HTERT RPE-1 (cell line): ENCODE measurements around the gene SLC17A7.
"Not testable (repeated sequence)": the region's sequence is repeated elsewhere in the genome, so short reads cannot be mapped to it uniquely, and the experiment has no call there.

Experiments used
- in situ Hi-C: fragments of 300-500 bp; cut with MboI; formaldehyde crosslinking; loops from 4 replicates; pipeline ENCODE4 v1.14.3; 2020; ENCODE audit warnings: low sequenced_read_pairs

SLC17A7 gene

DNA sequence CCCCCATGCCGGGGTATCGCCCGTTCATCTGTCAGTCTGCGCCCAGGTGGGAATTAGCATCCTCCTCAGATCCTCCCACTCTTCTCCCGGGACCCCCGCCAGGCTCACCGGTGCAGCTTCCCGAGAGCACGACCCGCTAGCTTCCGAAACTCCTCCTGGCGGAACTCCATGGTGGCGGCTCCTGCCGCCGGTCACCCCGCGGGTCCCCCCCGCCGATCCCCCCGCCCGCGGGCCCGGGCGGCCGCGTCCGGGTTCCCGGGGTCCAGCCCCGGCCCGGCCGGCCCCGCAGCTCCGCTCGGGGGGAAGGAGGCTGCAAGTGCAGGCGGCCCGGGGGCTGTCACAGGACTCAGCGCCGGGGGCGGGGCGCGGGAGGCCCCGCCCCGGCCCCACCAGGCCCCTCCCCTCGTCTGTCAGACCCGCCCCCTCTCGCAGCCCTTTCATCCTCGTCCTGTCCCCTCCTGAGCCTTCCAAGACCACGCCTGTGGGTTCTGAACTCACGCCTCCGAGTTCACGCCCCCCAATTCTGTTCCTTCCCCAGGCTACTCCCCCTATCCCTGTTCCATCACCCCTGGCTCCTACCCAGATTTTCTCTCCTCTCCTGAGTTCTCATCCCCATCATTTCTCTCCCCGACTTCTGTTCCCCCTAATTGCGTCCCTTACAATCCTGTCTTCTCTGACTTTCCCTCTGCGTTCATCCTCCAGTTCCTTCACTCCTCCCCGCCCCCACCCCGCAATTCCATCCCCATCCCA lies at the start of gene SLC17A7:
Gene SLC17A7 (minus strand): TSS at position 318 of the 750 bp plus-strand sequence. CDS start 148 bp downstream, at position 170.
- in situ Hi-C loops: no loop called here

DNA sequence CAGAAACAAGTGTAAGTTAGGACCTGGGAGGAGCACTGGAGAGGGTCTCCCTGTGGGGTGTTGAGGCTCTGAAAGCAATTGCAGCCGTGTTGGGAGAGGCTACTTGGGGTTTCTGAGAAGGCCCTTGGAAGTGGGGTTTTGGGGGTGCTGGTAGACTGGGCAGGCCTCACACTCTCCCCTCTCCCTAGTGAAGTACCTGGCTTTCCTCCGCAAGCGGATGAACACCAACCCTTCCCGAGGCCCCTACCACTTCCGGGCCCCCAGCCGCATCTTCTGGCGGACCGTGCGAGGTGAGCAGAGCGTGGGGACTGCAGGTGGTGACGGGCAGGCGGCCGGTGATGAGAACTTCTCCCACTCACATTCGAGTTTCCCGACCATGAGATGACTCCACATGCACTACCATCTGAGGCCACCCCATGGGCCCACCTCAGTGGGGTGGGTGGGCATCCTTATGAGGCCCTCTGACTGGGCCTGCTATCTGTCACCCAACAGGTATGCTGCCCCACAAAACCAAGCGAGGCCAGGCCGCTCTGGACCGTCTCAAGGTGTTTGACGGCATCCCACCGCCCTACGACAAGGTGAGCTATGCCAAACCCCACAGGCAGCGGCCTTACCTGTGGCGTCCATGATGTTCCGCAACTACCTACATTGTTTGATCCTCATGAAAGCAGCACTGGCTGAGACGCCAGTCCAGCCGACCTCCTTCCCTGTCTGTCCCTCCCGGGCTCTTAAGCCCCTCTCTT lies 49.1 kb upstream of the SLC17A7 start:
- in situ Hi-C loops: no loop called here

DNA sequence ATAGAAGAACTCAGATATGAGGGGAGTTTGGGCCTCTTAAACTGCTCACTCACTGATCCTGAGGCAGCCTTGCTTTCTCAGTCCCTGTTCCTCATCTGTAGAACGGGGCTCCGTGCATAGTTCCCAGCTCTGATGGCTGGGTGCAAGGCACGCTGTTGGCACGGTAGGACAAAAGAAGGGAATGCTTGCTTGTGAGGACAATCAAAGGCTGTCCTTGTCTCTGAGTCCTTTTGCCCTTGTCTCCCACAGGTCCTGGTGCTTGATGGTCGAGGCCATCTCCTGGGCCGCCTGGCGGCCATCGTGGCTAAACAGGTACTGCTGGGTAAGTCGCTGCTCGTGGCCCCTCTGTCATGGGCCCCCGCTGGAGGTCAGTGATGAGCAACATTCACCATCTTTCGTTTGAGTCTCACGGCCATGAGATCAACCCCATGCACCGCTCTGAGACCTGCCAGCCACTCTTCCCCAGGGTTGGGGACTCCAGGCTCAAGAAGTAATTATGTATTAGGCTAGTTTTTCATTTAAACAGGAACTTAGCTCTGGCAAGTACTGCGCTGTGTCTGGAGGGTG lies 48.4 kb upstream of the SLC17A7 start:
- in situ Hi-C loops: no loop called here

DNA sequence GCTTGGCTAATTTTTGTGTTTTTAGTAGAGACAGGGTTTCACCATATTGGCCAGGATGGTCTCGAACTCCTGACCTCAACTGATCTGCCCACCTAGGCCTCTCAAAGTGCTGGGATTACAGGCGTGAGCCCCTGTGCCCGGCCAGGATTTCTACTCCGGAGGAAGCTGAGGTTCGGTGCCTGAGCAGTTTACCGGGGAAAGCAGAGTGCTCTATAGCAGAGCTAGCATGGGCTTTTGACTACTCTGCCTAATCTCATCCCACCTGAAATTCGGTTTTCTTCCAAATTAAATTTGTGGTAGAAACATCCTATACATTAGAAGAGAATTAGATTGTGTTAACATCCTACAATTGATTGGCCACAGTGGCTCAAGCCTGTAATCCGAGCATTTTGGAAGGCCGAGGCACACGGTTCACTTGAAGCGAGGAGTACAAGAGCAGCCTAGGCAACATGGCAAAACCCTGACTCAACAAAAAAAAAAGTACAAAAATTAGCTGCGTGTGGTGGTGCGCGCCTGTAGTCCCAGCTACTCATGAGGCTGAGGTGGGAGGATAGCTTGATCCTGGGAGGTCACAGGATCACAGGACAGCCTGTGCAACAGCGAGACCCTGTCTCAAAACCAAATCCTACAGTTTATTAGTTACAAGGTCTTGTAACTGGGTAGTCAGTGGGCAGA lies 47.7 kb upstream of the SLC17A7 start:
- in situ Hi-C loops: no loop called here

DNA sequence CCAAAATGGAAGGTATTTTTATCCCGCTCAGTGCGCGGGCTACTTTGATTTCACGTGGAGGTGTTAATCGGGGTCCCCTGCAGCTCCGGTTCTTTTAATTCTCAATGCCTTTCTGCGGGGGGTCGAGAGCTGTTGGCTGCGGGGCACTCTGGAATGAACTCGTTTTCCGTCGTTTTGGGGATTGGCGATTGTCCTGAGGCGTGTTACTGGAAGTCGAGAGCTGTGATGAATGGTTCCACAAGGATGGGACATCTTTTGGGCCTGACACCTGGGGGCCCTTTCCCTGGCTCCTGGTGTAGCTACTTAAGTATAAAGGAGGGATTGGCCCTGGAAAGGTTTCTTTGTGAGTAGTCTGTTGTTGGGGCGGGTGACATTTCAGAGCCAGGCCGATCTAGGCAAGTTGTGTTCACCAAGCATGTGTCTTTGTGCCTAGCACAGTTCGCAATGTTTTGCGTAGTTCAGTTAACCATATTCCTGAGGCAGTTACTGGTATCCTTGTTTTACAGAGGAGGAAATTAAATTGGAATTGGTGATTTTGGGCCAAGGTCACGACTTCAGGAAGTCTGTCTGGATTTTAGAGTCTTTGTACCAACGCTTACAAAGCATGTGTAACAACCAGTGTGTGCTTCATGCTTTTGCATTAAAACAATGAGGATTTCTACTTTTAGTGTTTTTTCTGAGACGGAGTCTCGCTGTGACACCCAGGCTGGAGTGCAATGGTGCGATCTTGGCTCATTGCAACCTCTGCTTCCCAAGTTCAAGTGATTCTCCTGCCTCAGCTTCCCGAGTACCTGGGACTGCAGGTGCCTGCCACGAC lies 46.9 kb upstream of the SLC17A7 start:
- in situ Hi-C loops: no loop called here

DNA sequence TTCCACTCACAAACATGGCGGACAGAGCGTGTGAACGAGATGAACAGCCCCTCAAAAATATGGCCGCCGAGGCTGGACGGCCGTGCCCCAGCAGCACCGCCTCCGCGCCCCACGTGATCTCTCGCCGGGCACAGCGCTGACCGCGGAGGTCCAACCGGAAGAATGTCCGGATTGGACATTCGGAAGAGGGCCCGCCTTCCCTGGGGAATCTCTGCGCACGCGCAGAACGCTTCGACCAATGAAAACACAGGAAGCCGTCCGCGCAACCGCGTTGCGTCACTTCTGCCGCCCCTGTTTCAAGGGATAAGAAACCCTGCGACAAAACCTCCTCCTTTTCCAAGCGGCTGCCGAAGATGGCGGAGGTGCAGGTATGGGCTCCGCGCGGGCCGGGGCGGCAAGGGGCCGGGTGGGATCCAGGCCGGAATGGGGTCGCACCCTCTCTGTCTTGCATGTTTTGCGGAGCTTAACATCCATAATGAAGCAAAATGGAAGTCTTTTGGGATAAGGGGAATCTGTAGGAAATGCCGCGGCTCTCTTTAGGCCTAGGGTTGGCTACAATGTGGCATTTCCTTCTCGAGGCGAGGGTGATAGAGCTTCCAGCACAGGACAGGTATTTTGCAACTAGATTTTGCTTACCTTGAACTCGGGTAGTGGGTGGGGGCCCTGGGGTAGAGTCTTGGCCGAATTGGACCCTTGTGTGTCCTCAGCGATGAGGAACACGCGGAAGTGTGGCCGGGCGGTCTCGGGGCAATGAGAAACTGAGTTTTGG lies 46.1 kb upstream of the SLC17A7 start, which contains the start of gene RPL13A:
Gene RPL13A (plus strand): TSS at position 332 of the 769 bp plus-strand sequence. CDS start 22 bp downstream, at position 354.
- in situ Hi-C loops: no loop called here

DNA sequence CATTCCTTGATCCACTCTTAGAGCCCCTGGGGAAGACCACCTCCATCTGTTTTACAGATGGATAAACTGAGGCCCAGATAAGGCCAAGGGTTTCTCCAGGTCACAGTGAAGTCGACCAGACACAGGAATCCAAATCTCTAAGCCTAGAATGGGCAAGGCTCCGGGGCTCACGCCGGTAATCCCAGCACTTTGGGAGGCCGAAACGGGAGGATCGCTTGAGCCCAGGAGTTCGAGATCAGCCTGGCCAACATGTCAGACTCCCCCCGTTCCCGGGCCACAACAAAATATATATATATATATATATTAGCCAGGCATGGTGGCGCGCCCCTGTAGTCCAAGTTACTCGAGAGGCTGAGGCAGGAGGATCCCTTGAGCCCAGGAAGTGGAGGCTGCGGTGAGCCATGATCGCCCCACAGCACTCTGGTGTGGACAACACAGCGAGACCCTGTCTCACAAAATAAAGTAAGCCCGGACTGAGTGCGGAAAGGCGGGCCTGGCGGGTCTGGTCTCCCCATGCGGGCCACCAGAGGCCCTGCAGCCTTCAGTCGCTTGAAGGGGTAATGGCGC lies 45.5 kb upstream of the SLC17A7 start:
- in situ Hi-C loops: no loop called here

DNA sequence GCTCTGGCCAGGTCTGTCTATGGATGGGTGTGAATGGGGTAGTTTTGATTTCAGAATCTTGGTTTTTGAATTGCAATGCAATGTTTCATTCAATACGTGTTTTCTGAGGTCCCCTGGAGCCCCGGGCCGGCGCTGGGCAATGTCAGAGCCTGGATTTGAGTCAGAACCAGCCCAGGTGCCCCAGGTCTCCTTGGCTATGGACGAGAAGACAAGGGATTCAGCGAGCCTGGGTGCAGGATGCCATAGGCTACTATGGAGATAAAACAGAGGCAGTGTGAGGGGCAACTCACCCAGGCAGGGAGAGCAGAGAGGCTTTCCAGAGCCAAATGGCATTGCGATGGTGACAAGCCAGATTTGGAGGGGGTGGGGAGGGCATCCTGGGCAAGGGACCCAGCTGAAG lies 44.9 kb upstream of the SLC17A7 start:
- in situ Hi-C loops: no loop called here

DNA sequence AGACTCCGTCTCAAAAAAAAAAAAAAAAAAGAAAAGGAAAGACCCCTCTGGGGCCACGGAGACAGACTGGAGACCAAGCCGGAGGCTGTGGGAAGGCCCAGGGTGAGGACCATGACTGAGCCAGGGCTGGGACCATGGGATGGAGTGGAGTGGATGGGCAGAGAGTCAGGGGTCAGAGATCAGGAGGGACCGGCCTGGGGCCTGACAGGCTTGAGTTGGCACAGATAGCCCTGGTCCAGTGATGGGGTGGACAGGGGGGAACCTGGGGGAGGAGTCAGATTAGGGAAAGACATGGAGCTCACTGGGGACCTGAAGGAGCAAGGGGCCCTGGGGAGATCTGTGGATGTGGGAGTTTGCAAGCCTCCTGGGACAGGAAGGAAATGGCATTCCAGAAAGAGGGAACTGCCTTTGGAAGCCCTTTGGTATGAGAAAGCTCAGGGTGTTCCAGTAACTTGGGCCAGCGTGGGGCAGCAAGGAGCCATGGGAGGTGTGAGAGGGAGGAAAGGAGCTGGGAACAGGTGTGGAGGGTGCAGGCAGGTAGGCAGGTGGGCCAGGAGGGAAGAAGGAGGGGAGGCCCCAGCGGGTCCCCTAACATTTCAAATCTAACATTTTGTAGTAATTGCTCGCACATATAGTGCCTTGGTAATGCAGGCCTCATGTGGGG lies 39.8 kb upstream of the SLC17A7 start:
- in situ Hi-C loops: no loop called here

DNA sequence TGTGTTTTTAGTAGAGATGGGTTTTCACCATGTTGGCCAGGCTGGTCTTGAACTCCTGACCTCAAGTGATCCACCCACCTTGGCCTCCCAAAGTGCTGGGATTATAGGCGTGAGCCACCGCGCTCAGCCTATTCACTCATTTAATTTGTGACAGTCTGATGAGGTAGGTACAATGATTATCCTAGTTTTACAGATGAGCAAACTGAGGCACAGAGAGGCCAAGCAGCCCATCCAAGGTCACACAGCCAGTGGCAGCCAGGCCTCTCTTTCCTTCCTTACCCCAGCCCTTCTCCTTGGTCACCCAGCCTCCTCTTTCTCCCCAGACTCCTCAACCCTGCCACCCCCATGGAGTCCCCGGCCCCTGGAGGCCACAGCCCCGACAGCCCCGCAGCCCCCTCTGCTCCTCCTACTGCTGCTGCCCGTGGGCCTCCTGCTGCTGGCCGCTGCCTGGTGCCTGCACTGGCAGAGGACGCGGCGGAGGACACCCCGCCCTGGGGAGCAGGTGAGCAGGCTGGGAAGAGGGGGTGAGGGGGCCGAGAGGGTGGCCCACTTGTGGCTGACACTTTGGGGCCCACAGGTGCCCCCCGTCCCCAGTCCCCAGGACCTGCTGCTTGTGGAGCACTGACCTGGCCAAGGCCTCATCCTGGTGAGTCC lies 38.8 kb upstream of the SLC17A7 start:
- in situ Hi-C loops: no loop called here

DNA sequence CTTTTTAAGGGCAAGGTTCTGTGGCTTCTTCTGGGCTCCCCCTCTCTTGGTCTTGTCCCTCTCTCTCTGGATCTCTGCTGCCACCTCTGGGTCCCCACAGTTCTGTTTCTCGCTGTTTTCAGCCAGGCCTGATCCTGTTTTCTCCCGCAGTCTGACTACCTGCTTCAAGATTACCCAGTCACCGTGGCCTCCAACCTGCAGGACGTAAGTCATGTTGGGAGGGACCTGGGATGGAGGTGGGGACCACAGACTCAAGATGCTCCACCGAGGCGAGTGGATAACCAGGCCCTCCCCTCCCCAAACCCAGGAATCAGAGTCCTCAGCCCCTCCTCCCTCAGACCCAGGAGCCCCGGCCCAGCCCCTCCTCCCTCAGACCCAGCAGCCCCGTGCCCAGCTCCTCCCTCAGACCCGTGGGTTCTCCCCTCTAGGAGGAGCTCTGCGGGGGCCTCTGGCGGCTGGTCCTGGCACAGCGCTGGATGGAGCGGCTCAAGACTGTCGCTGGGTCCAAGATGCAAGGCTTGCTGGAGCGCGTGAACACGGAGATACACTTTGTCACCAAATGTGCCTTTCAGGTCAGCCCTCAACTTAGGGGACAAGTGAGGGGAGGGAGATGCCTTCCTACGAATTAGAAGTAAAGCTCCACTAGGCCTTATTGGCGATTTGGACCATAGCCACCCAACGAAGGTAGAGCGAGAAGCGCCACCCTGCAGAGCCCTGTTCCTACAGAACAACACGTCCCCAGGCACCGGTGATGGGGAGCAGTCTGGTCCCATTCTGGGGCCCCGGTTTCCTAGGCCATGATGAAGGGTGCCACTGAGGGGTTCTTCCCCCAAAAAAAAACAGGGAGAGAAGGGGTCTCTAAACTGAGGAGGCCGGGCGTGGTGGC lies 34.9 kb upstream of the SLC17A7 start:
- in situ Hi-C loops: no loop called here

DNA sequence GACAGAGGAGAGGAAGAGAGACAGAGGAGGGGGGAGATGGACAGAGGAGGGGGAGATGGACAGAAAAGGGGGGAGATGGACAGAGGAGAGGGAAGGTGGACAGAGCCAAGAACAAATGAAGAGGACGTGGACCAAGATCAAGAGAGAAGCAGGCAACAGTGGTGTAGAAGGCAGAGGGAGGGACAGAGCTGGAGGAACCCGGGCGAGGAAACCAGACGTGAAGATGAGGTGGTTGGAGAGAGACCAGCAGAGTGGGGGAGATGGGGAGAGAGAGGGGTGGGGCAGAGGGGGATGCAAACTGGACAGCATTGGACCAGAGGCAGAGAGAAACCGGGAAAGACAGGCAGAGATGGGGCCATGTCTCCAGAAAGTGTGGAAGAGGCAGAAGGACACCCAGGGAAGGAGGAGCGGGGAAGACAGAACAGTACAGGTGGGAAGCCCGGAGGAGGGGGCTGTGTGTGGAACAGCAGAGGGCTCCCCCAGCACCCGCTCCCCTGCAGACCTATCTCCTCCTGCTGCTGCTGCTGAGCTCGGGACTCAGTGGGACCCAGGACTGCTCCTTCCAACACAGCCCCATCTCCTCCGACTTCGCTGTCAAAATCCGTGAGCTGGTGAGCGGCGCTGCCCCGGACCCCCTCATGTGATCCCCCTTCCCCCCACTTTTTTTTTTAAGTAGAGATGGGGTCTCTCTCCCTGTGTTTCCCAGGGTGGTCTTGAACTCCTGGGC lies 34.0 kb upstream of the SLC17A7 start:
- in situ Hi-C loops: no loop called here

DNA sequence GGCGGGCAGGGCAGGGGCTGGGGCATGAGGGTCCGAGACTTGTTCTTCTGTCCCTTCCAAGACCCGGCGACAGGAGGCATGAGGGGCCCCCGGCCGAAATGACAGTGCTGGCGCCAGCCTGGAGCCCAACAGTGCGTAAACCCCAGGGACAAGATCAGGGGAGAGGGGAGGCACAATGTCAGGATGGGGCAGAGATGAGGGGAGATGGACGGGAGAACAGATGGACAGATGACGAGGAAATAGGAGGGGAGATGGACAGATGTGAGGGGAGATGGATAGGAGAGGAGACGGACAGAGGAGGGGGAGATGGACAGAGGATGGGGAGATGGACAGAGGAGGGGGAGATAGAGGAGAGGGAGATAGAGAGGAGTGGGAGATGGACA lies 33.2 kb upstream of the SLC17A7 start:
- in situ Hi-C loops: no loop called here

DNA sequence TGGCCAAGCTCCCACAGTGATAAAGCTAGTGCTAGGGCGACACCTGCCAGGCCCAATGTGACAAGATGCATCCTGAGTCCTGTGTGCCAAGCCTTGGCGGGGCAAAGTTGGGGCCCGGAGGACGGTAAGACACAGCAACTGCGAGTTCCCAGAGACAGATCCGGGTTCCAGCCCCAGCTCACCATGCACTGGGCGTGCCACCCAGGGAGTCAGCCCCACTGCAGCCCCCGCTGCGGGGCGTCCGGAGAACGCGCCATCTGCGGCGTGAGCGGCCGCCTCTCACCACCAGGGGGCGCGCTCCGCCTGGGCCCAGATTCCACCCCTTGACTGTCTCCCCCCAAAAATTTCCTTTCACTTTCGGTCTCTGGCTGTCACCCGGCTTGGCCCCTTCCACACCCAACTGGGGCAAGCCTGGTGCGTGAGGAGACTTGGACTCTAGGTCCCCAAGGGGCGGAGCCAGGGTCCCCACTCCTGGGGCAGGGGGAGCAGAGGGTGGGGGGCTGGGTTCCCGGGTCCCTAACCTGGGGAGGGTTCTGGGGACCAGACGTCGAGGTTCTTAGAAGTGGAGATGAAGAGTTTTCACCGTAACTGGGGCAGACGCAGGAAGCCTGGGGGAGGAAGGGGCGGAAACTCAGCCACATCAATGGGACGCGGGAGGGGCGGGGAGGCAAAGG lies 32.7 kb upstream of the SLC17A7 start, which contains the start of gene FLT3LG:
Gene FLT3LG (plus strand): TSS at position 348 of the 674 bp plus-strand sequence. CDS start 425 bp downstream, outside the sequence.
- in situ Hi-C loops: no loop called here

DNA sequence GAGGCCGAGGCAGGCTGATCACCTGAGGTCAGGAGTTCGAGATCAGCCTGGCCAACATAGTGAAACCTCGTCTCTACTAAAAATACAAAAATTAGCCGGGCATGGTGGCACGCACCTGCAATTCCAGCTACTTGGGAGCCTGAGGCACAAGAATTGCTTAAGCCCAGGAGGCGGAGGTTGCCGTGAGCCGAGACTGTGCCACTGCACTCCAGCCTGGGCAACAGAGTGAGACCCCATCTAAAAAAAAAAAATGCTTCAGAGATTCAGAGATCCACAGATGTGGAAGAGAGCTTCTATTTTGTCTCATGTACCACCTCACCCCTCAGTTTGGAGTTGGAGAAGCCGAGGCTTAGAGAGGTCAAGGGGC lies 32.2 kb upstream of the SLC17A7 start:
- in situ Hi-C loops: not testable (repeated sequence)

DNA sequence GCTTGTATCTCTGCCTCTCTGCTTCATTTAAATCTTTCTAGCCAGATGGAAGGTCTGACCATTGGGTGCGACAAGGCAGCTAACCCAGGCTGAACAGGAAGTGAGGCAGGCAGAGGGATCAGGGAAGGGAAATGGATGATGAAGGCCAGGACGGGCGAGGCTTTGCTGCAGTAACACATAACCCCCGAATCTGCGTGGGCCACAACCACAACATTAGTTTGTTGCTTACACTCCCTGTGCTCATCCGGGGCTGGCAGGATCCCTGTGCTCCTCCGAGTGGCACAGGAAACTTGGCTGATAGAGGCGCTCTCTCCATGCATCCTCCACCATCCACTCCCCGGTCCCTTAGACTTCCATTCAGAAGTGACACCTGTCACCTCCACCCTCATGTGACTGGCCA lies 31.6 kb upstream of the SLC17A7 start:
- in situ Hi-C loops: no loop called here
